SK-N-MC (cell line): ENCODE results near the gene LMNA.

ENCODE experiments used
- EZH2 ChIP-seq: fragments of 200-600 bp; sonication (generic); IDR thresholded peaks from one replicate; pipeline ENCODE4 v1.6.1; 2017; ENCODE audit warnings: antibody characterized with exemption
- POLR2AphosphoS5 ChIP-seq: IDR thresholded peaks from 2 replicates; pipeline ENCODE4 v1.6.1; 2012; ENCODE audit warnings: mild to moderate bottlenecking, low read depth, low read length, borderline replicate concordance

GRCh38 chr1:156138458-156138867, 24.0 kb downstream of the LMNA start:
- TF ChIP-seq EZH2 (no peak), POLR2AphosphoS5 (no peak)
